ENCODE data around the gene DIPK1A.

Gene DIPK1A

DNA sequence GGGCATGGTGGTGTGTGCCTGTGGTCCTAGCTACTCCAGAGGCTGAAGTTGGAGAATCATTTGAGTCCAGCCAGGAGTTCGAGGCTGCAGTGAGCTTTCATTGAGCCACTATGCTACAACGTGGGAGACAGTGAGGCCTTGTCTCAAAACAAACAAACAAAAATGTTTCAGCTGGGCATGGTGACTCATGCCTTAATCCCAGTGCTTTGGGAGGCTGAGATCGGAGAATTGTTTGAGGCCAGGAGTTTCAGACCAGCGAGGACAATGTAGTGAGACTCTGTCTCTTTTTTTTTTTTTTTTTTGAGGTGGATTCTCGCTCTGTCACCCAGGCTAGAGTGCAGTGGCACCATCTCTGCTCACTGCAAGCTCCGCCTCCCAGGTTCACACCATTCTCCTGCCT, 134.5 kb downstream of the DIPK1A start (continued):
- TF ChIP-seq, protein P1, sequence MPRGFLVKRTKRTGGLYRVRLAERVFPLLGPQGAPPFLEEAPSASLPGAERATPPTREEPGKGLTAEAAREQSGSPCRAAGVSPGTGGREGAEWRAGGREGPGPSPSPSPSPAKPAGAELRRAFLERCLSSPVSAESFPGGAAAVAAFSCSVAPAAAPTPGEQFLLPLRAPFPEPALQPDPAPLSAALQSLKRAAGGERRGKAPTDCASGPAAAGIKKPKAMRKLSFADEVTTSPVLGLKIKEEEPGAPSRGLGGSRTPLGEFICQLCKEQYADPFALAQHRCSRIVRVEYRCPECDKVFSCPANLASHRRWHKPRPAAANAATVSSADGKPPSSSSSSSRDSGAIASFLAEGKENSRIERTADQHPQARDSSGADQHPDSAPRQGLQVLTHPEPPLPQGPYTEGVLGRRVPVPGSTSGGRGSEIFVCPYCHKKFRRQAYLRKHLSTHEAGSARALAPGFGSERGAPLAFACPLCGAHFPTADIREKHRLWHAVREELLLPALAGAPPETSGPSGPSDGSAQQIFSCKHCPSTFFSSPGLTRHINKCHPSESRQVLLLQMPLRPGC (tag by site-specific recombination; IDR thresholded peaks at IDR 0.05): no peak
- TF ChIP-seq ZNF16 (tag by site-specific recombination; IDR thresholded peaks at IDR 0.05; ENCODE audit: low read depth): no peak
- no peak for TF ChIP-seq ZNF843 (tag by site-specific recombination; IDR thresholded peaks at IDR 0.05)
- TF ChIP-seq, protein P2, sequence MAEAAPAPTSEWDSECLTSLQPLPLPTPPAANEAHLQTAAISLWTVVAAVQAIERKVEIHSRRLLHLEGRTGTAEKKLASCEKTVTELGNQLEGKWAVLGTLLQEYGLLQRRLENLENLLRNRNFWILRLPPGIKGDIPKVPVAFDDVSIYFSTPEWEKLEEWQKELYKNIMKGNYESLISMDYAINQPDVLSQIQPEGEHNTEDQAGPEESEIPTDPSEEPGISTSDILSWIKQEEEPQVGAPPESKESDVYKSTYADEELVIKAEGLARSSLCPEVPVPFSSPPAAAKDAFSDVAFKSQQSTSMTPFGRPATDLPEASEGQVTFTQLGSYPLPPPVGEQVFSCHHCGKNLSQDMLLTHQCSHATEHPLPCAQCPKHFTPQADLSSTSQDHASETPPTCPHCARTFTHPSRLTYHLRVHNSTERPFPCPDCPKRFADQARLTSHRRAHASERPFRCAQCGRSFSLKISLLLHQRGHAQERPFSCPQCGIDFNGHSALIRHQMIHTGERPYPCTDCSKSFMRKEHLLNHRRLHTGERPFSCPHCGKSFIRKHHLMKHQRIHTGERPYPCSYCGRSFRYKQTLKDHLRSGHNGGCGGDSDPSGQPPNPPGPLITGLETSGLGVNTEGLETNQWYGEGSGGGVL (tag by site-specific recombination; IDR thresholded peaks at IDR 0.05): no peak
- TF ChIP-seq, protein P3, sequence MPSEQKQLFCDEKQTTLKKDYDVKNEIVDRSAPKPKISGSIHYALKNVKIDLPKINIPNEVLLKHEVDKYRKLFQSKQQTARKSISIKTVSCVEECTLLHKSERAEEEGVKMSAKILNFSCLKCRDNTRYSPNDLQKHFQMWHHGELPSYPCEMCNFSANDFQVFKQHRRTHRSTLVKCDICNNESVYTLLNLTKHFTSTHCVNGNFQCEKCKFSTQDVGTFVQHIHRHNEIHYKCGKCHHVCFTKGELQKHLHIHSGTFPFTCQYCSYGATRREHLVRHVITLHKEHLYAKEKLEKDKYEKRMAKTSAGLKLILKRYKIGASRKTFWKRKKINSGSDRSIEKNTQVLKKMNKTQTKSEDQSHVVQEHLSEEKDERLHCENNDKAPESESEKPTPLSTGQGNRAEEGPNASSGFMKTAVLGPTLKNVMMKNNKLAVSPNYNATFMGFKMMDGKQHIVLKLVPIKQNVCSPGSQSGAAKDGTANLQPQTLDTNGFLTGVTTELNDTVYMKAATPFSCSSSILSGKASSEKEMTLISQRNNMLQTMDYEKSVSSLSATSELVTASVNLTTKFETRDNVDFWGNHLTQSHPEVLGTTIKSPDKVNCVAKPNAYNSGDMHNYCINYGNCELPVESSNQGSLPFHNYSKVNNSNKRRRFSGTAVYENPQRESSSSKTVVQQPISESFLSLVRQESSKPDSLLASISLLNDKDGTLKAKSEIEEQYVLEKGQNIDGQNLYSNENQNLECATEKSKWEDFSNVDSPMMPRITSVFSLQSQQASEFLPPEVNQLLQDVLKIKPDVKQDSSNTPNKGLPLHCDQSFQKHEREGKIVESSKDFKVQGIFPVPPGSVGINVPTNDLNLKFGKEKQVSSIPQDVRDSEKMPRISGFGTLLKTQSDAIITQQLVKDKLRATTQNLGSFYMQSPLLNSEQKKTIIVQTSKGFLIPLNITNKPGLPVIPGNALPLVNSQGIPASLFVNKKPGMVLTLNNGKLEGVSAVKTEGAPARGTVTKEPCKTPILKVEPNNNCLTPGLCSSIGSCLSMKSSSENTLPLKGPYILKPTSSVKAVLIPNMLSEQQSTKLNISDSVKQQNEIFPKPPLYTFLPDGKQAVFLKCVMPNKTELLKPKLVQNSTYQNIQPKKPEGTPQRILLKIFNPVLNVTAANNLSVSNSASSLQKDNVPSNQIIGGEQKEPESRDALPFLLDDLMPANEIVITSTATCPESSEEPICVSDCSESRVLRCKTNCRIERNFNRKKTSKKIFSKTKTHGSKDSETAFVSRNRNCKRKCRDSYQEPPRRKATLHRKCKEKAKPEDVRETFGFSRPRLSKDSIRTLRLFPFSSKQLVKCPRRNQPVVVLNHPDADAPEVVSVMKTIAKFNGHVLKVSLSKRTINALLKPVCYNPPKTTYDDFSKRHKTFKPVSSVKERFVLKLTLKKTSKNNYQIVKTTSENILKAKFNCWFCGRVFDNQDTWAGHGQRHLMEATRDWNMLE (tag by site-specific recombination; conservative IDR thresholded peaks at IDR 0.05; ENCODE audit: low read depth): no peak
- TF ChIP-seq RBAK (tag by site-specific recombination; IDR thresholded peaks at IDR 0.05): no peak
- TF ChIP-seq, protein P4, sequence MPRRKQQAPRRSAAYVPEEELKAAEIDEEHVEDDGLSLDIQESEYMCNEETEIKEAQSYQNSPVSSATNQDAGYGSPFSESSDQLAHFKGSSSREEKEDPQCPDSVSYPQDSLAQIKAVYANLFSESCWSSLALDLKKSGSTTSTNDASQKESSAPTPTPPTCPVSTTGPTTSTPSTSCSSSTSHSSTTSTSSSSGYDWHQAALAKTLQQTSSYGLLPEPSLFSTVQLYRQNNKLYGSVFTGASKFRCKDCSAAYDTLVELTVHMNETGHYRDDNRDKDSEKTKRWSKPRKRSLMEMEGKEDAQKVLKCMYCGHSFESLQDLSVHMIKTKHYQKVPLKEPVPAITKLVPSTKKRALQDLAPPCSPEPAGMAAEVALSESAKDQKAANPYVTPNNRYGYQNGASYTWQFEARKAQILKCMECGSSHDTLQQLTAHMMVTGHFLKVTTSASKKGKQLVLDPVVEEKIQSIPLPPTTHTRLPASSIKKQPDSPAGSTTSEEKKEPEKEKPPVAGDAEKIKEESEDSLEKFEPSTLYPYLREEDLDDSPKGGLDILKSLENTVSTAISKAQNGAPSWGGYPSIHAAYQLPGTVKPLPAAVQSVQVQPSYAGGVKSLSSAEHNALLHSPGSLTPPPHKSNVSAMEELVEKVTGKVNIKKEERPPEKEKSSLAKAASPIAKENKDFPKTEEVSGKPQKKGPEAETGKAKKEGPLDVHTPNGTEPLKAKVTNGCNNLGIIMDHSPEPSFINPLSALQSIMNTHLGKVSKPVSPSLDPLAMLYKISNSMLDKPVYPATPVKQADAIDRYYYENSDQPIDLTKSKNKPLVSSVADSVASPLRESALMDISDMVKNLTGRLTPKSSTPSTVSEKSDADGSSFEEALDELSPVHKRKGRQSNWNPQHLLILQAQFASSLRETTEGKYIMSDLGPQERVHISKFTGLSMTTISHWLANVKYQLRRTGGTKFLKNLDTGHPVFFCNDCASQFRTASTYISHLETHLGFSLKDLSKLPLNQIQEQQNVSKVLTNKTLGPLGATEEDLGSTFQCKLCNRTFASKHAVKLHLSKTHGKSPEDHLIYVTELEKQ (tag by site-specific recombination; IDR thresholded peaks at IDR 0.05; ENCODE audit: borderline replicate concordance): 0 out of 2 replicates have a peak, but pooled peaks have one; percentile 38
- no peak for TF ChIP-seq GLIS2 (tag by site-specific recombination; IDR thresholded peaks at IDR 0.05)
- no peak for TF ChIP-seq ZNF341 (tag by site-specific recombination; IDR thresholded peaks at IDR 0.05; ENCODE audit: low read depth)
- no peak for TF ChIP-seq ZNF223 (tag by site-specific recombination; IDR thresholded peaks at IDR 0.05)
- TF ChIP-seq ZNF37A (tag by site-specific recombination; IDR thresholded peaks at IDR 0.05): no peak
- TF ChIP-seq, protein P5, sequence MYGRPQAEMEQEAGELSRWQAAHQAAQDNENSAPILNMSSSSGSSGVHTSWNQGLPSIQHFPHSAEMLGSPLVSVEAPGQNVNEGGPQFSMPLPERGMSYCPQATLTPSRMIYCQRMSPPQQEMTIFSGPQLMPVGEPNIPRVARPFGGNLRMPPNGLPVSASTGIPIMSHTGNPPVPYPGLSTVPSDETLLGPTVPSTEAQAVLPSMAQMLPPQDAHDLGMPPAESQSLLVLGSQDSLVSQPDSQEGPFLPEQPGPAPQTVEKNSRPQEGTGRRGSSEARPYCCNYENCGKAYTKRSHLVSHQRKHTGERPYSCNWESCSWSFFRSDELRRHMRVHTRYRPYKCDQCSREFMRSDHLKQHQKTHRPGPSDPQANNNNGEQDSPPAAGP (tag by site-specific recombination; IDR thresholded peaks at IDR 0.05): no peak
- no peak for TF ChIP-seq KLF16 (tag by site-specific recombination; IDR thresholded peaks at IDR 0.05)
- no peak for TF ChIP-seq ZNF24 (tag by site-specific recombination; IDR thresholded peaks at IDR 0.05)
- no peak for TF ChIP-seq ZIC2 (tag by site-specific recombination; IDR thresholded peaks at IDR 0.05)
- no peak for TF ChIP-seq ZNF600 (tag by site-specific recombination; IDR thresholded peaks at IDR 0.05)
- no peak for TF ChIP-seq ZNF571 (tag by site-specific recombination; IDR thresholded peaks at IDR 0.05)
- TF ChIP-seq TRIM28 (IDR thresholded peaks at IDR 0.05; ENCODE audit: borderline replicate concordance, low read length): no peak
- TF ChIP-seq SALL2 (tag by site-specific recombination; IDR thresholded peaks at IDR 0.05; ENCODE audit: borderline replicate concordance): no peak
- TF ChIP-seq ZNF514 (tag by site-specific recombination; IDR thresholded peaks at IDR 0.05): no peak
- 0 out of 2 replicates have a peak, but pooled peaks have one; percentile 17 for TF ChIP-seq ZXDB (tag by site-specific recombination; IDR thresholded peaks at IDR 0.05)
- TF ChIP-seq ZNF558 (tag by site-specific recombination; IDR thresholded peaks at IDR 0.05): no peak
- no peak for TF ChIP-seq SP3 (tag by site-specific recombination; IDR thresholded peaks at IDR 0.05)
- no peak for TF ChIP-seq ZNF239 (tag by site-specific recombination; IDR thresholded peaks at IDR 0.05)
- TF ChIP-seq, protein P6, sequence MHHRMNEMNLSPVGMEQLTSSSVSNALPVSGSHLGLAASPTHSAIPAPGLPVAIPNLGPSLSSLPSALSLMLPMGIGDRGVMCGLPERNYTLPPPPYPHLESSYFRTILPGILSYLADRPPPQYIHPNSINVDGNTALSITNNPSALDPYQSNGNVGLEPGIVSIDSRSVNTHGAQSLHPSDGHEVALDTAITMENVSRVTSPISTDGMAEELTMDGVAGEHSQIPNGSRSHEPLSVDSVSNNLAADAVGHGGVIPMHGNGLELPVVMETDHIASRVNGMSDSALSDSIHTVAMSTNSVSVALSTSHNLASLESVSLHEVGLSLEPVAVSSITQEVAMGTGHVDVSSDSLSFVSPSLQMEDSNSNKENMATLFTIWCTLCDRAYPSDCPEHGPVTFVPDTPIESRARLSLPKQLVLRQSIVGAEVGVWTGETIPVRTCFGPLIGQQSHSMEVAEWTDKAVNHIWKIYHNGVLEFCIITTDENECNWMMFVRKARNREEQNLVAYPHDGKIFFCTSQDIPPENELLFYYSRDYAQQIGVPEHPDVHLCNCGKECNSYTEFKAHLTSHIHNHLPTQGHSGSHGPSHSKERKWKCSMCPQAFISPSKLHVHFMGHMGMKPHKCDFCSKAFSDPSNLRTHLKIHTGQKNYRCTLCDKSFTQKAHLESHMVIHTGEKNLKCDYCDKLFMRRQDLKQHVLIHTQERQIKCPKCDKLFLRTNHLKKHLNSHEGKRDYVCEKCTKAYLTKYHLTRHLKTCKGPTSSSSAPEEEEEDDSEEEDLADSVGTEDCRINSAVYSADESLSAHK (tag by site-specific recombination; IDR thresholded peaks at IDR 0.05): no peak
- TF ChIP-seq ZNF510 (tag by site-specific recombination; IDR thresholded peaks at IDR 0.05; ENCODE audit: insufficient replicate concordance): no peak

All from HEK293 (cell line).